HG03175 (cell line): ENCODE results near the gene LRBA.
A peak's percentile ranks its signal among the peaks of the same experiment; 100 is the strongest.
"Not testable (repeated sequence)": the region's sequence is repeated elsewhere in the genome, so short reads cannot be mapped to it uniquely, and the experiment has no call there.

Experiments used
- ATAC-seq: cut with Tn5 transposase; IDR thresholded peaks from one replicate; pipeline ENCODE4 v1.9.1; 2021; ENCODE audit warnings: mild to moderate bottlenecking, moderate library complexity; ENCODE audit not compliant: unreplicated experiment

The LRBA gene

GRCh38 chr4:150389896-150390530 is 625.1 kb downstream of the LRBA start:
- ATAC-seq: no peak

DNA sequence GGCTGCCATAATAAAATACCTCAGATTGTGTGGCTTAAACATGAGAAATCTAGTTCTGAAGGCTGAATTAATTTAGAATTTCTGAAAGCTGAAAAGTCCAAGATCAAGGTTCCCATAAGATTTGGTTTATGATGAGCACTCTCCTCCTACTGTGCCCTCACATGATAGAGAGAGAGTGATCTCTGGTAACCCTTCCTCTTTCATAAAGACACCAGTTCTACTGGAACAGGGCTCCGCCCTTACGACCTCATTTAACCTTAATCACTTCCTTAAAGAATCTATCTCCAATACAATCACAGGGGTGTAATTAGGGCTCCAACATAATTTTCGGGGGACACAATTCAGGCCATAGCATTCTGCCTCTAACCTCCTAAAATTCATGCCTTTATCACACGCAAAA is 627.1 kb downstream of the LRBA start:
- no peak for ATAC-seq

DNA sequence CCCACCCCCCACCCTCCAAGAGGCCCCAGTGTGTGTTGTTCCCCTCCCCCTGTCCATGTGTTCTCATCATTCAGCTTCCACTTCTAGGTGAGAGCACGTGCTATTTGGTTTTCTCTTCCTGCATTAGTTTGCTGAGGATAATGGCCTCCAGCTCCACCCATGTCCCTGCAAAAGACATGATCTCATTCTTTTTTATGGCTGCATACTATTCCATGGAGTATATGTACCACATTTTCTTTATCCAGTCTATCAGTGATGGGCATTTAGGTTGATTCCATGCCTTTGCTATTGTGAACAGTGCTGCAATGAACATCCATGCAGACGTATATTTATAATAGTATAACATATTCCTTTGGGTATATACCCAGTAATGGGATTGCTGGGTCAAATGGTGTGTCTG is 628.7 kb downstream of the LRBA start:
- not testable (repeated sequence) for ATAC-seq

GRCh38 chr4:150385606-150386005 is 629.5 kb downstream of the LRBA start:
- no peak for ATAC-seq

GRCh38 chr4:150384249-150384648 is 630.8 kb downstream of the LRBA start:
- no peak for ATAC-seq

GRCh38 chr4:150382028-150382427 is 633.1 kb downstream of the LRBA start:
- ATAC-seq: no peak

- ATAC-seq: no peak
Observed at GRCh38 chr4:150381609-150382008, 633.5 kb downstream of the LRBA start.

GRCh38 chr4:150381036-150381435 is 634.0 kb downstream of the LRBA start:
- ATAC-seq: no peak

DNA sequence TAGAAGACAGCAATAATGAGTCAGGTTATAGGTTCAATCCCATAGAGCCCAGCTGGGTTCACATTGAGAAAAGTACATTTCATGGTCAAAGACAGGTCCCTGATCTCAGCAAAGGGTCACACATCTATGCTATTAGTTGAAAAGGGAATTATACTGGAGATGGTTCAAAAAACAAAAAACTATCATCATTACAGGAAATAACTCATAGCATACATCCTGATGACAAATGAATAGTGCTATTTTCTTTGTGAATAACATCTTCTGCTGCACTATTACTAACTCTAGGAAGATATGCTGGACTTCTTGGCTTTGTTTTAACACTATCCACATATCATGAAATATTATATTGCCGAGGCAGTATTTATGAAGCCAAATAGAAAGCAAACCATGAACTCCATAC is 635.6 kb downstream of the LRBA start:
- ATAC-seq: no peak

DNA sequence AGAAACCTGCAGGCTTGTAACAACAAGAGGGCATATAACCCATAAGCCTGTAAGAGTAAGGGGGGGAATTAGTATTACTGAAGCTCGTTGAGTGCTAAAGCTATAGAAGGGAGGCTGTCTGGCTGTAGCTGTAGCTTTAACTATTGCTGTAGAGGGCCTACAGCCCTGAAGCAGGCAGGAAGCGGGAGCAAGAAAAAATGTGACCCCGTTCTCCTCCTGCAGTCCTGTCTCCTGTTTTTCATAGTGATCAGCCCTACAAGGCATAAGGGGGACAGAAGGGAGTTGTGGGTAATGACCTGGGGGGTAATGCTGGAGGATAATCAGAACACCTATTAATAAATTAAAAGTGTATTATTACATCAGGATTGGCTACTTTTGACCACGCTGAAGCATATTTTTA is 640.1 kb downstream of the LRBA start:
- no peak for ATAC-seq

DNA sequence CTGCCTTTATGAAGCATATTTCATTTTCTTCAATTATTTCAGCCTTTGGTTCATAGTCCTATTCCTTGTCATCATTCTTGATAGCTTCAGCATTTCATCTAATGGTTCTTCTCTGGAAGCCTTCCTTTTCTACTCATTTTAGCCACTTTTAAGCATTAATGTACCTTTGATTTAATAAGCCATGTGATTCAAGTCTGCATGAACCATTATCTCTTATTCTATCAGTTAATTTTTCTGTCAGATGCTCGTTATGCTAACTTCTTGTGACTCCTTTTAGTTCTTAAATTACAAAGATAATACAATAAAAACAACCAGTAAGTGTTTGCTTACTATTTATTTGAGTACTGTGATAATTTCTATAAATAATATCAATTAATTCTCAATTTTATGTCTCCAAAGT is 643.2 kb downstream of the LRBA start:
- ATAC-seq: no peak

DNA sequence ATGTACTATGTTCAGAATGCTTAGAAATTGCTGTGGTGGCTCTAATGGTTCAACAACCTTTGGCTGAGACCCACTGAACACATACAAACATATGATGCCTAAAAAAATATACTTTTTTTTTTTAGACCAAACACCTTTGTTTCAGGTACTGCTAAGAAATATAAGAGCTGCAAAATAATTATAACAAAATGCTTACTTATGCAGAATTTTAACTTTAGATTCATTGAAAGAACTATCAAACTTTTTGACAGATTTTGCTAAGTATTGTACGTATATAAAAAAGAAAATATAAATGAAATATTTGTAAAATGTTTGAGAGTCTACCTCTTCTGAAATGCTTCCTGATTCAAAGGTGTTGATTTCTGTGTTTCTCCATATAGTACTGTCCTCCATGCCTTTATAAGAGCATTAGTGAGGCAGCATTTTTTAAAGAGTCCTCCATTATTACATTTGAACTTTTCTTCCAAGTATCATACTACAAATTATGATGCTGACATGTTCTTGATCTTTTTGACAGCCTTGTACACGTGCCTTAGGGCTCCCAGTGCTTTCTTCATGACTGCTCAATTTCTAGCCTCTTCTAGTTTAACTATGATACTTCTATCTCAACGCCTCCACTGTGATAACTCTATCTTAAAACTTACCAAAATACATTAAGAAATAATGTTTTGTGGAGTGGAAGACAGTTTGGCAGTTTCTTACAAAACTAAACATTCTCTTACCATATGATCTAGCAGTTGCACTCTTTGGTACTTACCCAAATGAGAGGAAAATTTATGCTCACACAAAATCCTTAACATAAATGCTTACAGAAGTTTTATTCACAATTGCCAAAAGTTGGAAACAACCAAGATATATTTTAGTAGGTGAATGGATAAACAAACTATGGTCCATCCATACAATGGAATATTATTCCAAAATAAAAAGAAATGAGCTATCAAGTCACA is 645.4 kb downstream of the LRBA start:
- ATAC-seq: no peak

DNA sequence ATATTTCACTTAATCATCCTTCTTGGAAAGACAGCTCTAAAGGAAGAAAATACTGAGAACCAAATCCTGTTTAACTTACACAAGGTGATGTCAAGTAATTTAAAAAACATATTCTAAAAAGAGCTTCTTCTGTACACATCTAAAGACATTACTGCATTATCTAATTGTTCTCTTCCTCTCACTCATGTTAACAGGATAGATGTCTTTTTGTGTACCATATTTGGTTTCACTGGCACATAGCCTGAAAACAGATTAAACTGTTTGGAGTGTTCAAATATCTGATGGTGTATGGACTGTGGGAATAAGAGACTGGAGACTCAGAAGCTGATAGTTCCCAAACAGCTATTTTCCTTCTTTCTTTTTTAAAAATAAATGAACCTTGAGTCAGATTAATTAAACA is 646.4 kb downstream of the LRBA start:
- ATAC-seq: no peak

GRCh38 chr4:150367326-150367725 is 647.8 kb downstream of the LRBA start:
- no peak for ATAC-seq

DNA sequence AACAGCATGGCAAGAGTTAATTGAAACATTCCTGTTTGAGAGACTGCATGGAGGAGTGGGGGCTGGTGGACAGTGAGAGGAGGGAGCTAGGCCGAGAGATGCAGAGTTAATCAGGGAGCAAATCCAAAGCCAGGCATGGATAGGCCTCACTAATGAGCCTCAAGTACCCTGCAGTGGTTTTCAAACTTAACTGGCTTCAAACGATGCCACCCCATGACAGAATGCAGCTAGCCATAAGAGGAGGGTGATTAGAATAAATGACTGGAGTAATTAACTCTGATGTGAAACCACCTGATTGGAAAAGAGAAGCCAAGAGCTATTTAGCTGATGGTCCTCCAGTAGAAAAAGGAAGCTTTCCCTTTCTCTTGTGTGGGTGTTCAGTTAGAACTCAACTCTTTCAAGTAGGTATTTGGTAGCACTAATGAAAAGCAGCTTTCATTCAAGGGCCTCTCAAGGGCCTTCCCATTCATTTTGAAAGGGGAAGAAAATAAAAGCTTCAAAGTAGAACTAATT is 648.5 kb downstream of the LRBA start:
- no peak for ATAC-seq

- ATAC-seq: peak; percentile 52
Observed at GRCh38 chr4:150363721-150364688, 651.1 kb downstream of the LRBA start.

- no peak for ATAC-seq
Observed at GRCh38 chr4:150358691-150359090, 656.4 kb downstream of the LRBA start.

- ATAC-seq: no peak
Observed at GRCh38 chr4:150357829-150358228, 657.3 kb downstream of the LRBA start.

DNA sequence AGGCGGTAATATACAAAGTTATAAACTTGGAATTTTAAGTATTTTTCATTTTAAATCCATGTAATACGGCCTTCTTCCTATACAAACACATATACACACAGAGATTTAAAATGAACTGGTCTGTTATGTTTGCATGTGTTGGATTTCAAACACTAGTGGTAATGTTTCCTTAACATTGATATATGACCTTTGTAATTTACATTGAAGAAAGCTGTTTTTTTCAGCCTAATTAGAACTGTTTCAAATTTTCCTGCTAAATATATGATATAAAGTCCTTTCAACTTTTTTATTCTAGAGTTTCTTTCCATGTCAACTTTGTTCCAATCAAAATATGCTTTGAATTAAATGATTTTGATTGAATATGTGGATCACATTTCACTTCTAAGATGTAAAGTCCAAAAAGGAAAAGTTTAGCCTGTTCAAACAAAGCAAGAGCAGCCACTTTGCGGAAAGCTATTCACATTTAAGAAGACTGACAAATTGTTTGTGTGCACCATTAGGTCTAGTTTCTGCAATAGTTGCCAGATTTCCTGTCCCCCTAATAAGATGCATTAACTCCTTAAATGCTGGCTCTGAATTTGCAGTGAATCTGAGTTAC is 659.1 kb downstream of the LRBA start:
- no peak for ATAC-seq

DNA sequence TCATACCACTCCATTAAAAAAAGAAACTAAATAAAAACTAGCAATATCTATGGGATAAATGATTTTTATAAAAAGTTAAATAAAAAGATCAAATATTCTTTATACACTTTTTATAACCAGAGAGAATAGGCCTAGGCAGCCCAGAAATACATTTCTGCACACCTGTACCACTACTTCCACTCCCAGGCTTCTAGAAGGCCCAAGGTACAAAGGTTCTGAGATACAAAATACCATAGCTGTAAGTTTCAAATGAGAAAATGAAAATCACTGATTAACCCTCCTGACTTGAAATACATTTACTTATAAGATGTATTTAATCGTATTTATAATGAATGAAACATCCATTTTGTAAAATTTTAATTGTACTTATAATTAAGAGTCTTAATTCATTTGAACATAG is 659.7 kb downstream of the LRBA start:
- ATAC-seq: no peak
